ENCODE results near the gene DMPK. TPM values are rescaled to one million over a fixed set of nuclear protein-coding genes. Genes with fewer than 3 reads are reported as not detected.

The DMPK gene
- polyA plus RNA-seq, 1 of the 3 experiments (the other 2 are of a cell fraction) = 92.2 TPM

DNA sequence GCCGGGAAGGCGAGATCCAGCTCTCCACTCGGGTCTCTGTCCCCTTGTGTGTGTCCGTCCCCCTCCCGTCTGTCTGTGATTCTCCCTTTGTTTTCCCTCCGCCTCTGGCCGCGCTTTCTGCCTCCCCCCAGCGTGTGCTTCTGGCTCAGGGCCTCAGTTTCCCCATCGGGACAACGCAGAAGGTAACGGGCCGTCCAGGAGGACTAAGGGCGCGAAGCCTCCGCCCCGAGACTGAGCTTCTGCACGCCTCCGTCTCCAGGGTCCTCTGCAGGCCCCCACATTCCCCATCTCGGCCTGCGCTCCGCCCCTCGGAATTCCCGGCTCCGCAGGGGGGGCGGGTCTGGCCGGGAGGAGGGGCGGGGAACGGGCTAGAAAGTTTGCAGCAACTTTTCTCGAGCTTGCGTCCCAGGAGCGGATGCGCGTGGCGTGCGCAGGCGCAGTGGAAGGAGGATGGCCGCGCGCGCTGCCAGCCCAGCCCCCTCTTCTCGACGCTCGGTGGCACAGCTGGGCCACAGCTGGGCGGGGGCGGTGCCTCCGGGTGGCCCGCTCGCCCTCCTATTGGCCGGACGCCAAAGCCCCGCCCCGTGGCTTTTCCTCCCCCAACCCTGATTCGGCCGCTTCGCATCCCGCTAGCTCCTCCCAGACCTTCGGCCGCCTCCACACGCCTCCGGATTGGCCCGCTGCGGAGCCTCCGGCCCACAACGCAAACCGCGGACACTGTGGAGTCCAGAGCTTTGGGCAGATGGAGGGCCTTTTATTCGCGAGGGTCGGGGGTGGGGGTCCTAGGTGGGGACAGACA, 13.1 kb downstream of the DMPK start, which contains the start of gene SIX5:
SIX5 (minus strand) TSS at position 269 of the 799 bp plus-strand sequence. CDS start 408 bp downstream, outside the sequence.
- Histone ChIP-seq H3K27ac (ENCODE audit: low read depth in 2 of 2, low read length in 1 of 2) (peak within 1 kb of the TSS; percentile 84 to 95), H4K20me1 (ENCODE audit: insufficient read depth) (peaks cover 11% of the 10 kb centered on the region; the same call in 1 of the 2 replicates), H3K36me3 (replicated peaks in 1 of 2; ENCODE audit: control insufficient read depth in 1 of 2, insufficient read depth in 2 of 2, low read length in 1 of 2) (peaks cover 10 to 24% of the 10 kb centered on the region in 2 experiments), H3K9me3 (no peaks in the 10 kb centered on the region), H3K9ac (peak within 1 kb of the TSS; percentile 78), H2AFZ (ENCODE audit: low read depth) (peak within 1 kb of the TSS; percentile 54; the same call in 1 of the 2 replicates), H3K4me1 (ENCODE audit: control insufficient read depth in 1 of 2, insufficient read depth in 2 of 2, low read depth in 1 of 2, low read length in 1 of 2) (peaks cover 8 to 30% of the 10 kb centered on the region in 2 experiments; a peak in 3 of 4 replicates), H3F3A (replicated peaks; ENCODE audit: insufficient read depth) (peaks cover 41% of the 10 kb centered on the region), H3K27me3 (ENCODE audit: insufficient read depth) (no peaks in the 10 kb centered on the region), H3K9me2 (no peaks in the 10 kb centered on the region), H3K79me2 (ENCODE audit: insufficient read depth) (no peaks in the 10 kb centered on the region), H3K4me2 (peak within 1 kb of the TSS; percentile 99), H3K4me3 (ENCODE audit: low read depth in 2 of 2, low read length in 1 of 2) (peak within 1 kb of the TSS; percentile 64 to 70)
- POLR2A ChIA-PET = interaction anchor here (0.6 to 3.6 kb wide), 15 partner anchors 9 to 582 kb away, joined by 3 to 19 read pairs (median 4); partner anchors contain the start of genes DMPK, DMWD, FBXO46 and QPCTL
- 3% methylated on average over 34 of the region's 70 CpGs for WGBS (ENCODE audit: low lambda C conversion rate)
- CTCF ChIA-PET = interaction anchor here (0.6 to 5.9 kb wide), 34 partner anchors 9 to 1260 kb away, joined by 3 to 100 read pairs (median 6); partner anchors contain the start of genes DMPK, DMWD, FBXO46 and MEIOSIN
- DNase-seq = peak; percentile 98
- TF ChIP-seq GATA2 (CRISPR knock-in tag; IDR thresholded peaks at IDR 0.05) (no peak), YY1 (IDR thresholded peaks at IDR 0.05; ENCODE audit: low read depth) (peak; percentile 22; the same call in 1 of the 2 replicates), NRF1 (IDR thresholded peaks at IDR 0.05; ENCODE audit: low read depth, low read length) (peak; percentile 90), SMC3 (IDR thresholded peaks at IDR 0.05; ENCODE audit: low read depth, low read length) (no peak), GABPA (IDR thresholded peaks at IDR 0.05; ENCODE audit: low read depth) (peak; percentile 18; the same call in 1 of the 2 replicates), RFX5 (IDR thresholded peaks at IDR 0.05; ENCODE audit: low read length) (no peak), CHD2 (IDR thresholded peaks at IDR 0.05; ENCODE audit: low read length, partially characterized antibody) (peak; percentile 93), FOSL2 (IDR thresholded peaks at IDR 0.05; ENCODE audit: borderline replicate concordance, low read depth) (no peak), MEF2A (IDR thresholded peaks at IDR 0.05; ENCODE audit: borderline replicate concordance, low read depth) (no peak), EP300 (IDR thresholded peaks at IDR 0.05; ENCODE audit: borderline replicate concordance in 1 of 2, low read depth in 1 of 2, low read length in 1 of 2) (no peak), EZH2phosphoT487 (IDR thresholded peaks at IDR 0.05; ENCODE audit: borderline replicate concordance, low read depth) (no peak), FOXM1 (IDR thresholded peaks at IDR 0.05; ENCODE audit: low read depth) (no peak), TEAD4 (IDR thresholded peaks at IDR 0.05; ENCODE audit: borderline replicate concordance, insufficient read depth) (peak; percentile 82)
- TF ChIP-seq, protein P1, sequence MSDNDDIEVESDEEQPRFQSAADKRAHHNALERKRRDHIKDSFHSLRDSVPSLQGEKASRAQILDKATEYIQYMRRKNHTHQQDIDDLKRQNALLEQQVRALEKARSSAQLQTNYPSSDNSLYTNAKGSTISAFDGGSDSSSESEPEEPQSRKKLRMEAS (IDR thresholded peaks at IDR 0.05; ENCODE audit: low read depth) = peak; percentile 64; the same call in 1 of the 2 replicates
- TF ChIP-seq, protein P2, sequence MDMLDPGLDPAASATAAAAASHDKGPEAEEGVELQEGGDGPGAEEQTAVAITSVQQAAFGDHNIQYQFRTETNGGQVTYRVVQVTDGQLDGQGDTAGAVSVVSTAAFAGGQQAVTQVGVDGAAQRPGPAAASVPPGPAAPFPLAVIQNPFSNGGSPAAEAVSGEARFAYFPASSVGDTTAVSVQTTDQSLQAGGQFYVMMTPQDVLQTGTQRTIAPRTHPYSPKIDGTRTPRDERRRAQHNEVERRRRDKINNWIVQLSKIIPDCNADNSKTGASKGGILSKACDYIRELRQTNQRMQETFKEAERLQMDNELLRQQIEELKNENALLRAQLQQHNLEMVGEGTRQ (IDR thresholded peaks at IDR 0.05; ENCODE audit: borderline replicate concordance, low read depth, low read length) = no peak
- TF ChIP-seq, protein P3, sequence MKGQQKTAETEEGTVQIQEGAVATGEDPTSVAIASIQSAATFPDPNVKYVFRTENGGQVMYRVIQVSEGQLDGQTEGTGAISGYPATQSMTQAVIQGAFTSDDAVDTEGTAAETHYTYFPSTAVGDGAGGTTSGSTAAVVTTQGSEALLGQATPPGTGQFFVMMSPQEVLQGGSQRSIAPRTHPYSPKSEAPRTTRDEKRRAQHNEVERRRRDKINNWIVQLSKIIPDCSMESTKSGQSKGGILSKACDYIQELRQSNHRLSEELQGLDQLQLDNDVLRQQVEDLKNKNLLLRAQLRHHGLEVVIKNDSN (IDR thresholded peaks at IDR 0.05; ENCODE audit: borderline replicate concordance, low read depth) = no peak
- TF ChIP-seq, protein P4, sequence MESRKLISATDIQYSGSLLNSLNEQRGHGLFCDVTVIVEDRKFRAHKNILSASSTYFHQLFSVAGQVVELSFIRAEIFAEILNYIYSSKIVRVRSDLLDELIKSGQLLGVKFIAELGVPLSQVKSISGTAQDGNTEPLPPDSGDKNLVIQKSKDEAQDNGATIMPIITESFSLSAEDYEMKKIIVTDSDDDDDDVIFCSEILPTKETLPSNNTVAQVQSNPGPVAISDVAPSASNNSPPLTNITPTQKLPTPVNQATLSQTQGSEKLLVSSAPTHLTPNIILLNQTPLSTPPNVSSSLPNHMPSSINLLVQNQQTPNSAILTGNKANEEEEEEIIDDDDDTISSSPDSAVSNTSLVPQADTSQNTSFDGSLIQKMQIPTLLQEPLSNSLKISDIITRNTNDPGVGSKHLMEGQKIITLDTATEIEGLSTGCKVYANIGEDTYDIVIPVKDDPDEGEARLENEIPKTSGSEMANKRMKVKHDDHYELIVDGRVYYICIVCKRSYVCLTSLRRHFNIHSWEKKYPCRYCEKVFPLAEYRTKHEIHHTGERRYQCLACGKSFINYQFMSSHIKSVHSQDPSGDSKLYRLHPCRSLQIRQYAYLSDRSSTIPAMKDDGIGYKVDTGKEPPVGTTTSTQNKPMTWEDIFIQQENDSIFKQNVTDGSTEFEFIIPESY (IDR thresholded peaks at IDR 0.05; ENCODE audit: borderline replicate concordance, low read depth) = no peak
- TF ChIP-seq, protein P5, sequence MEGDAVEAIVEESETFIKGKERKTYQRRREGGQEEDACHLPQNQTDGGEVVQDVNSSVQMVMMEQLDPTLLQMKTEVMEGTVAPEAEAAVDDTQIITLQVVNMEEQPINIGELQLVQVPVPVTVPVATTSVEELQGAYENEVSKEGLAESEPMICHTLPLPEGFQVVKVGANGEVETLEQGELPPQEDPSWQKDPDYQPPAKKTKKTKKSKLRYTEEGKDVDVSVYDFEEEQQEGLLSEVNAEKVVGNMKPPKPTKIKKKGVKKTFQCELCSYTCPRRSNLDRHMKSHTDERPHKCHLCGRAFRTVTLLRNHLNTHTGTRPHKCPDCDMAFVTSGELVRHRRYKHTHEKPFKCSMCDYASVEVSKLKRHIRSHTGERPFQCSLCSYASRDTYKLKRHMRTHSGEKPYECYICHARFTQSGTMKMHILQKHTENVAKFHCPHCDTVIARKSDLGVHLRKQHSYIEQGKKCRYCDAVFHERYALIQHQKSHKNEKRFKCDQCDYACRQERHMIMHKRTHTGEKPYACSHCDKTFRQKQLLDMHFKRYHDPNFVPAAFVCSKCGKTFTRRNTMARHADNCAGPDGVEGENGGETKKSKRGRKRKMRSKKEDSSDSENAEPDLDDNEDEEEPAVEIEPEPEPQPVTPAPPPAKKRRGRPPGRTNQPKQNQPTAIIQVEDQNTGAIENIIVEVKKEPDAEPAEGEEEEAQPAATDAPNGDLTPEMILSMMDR (IDR thresholded peaks at IDR 0.05) = no peak
- TF ChIP-seq, protein P6, sequence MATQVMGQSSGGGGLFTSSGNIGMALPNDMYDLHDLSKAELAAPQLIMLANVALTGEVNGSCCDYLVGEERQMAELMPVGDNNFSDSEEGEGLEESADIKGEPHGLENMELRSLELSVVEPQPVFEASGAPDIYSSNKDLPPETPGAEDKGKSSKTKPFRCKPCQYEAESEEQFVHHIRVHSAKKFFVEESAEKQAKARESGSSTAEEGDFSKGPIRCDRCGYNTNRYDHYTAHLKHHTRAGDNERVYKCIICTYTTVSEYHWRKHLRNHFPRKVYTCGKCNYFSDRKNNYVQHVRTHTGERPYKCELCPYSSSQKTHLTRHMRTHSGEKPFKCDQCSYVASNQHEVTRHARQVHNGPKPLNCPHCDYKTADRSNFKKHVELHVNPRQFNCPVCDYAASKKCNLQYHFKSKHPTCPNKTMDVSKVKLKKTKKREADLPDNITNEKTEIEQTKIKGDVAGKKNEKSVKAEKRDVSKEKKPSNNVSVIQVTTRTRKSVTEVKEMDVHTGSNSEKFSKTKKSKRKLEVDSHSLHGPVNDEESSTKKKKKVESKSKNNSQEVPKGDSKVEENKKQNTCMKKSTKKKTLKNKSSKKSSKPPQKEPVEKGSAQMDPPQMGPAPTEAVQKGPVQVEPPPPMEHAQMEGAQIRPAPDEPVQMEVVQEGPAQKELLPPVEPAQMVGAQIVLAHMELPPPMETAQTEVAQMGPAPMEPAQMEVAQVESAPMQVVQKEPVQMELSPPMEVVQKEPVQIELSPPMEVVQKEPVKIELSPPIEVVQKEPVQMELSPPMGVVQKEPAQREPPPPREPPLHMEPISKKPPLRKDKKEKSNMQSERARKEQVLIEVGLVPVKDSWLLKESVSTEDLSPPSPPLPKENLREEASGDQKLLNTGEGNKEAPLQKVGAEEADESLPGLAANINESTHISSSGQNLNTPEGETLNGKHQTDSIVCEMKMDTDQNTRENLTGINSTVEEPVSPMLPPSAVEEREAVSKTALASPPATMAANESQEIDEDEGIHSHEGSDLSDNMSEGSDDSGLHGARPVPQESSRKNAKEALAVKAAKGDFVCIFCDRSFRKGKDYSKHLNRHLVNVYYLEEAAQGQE (IDR thresholded peaks at IDR 0.05; ENCODE audit: low read depth, low read length) = no peak
- TF ChIP-seq, protein P7, sequence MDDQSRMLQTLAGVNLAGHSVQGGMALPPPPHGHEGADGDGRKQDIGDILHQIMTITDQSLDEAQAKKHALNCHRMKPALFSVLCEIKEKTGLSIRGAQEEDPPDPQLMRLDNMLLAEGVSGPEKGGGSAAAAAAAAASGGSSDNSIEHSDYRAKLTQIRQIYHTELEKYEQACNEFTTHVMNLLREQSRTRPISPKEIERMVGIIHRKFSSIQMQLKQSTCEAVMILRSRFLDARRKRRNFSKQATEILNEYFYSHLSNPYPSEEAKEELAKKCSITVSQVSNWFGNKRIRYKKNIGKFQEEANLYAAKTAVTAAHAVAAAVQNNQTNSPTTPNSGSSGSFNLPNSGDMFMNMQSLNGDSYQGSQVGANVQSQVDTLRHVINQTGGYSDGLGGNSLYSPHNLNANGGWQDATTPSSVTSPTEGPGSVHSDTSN (IDR thresholded peaks at IDR 0.05) = peak; percentile 78
